NK-92 (cell line): ENCODE data around the gene PDE2A.

ENCODE experiments used
- DNase-seq: peaks from one replicate; lab custom pipeline; 2025; ENCODE audit not compliant: unreplicated experiment; lab: John Stamatoyannopoulos, UW

Gene PDE2A

DNA sequence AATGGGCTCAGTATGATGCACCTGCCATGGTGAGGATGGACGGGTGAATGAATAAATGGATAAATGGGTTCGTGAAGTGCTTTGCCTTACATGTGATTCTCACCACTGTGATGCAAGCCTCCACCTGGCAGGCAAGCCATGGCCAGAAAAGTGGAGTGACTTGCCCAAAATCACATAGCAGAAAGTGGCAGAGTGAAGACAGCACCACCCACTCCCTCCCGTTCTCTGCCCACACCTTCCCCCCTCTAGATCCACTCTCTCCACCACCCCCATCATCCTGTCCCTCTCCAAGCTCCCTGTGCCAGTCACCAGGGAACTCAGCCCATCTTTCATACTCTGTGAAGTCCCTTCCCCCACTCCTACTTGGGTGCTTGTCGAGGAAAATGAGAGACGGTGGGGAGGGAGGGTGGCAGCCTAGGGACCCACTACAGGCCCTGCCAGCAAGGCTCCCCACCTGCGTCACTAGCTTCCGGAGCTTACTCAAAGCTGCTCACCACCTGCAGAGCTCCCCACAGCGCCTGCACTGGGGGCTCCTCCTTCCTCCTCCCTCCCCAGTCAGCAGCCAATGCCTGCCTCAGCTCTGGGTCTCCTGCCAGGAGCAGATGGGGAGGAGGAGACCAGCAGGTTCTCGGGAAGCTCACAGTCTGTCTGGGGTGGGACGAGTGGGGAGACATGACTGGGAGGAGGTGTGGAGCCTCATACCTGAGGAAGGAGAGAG lies 82.3 kb downstream of the PDE2A start:
- DNase-seq = no peak

DNA sequence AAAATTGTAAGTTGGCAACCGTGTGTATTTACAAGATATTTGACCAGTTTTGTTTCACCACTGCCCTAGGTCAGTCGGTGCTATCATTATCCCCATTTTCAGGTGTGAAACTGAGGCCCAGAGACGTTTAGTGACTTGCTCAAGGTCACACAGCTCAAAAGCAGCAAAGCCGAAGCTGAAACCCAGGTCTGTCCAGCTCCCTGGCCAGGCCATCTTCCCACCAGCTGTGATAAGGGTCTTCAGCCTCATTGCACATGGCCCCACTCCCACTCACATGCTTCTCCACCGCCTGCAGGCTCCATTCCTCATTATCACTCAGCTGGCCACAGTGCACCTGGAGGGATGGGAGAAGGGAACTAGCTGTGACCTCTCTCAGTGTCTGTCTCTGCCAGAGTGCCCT lies 83.2 kb downstream of the PDE2A start:
- no peak for DNase-seq

DNA sequence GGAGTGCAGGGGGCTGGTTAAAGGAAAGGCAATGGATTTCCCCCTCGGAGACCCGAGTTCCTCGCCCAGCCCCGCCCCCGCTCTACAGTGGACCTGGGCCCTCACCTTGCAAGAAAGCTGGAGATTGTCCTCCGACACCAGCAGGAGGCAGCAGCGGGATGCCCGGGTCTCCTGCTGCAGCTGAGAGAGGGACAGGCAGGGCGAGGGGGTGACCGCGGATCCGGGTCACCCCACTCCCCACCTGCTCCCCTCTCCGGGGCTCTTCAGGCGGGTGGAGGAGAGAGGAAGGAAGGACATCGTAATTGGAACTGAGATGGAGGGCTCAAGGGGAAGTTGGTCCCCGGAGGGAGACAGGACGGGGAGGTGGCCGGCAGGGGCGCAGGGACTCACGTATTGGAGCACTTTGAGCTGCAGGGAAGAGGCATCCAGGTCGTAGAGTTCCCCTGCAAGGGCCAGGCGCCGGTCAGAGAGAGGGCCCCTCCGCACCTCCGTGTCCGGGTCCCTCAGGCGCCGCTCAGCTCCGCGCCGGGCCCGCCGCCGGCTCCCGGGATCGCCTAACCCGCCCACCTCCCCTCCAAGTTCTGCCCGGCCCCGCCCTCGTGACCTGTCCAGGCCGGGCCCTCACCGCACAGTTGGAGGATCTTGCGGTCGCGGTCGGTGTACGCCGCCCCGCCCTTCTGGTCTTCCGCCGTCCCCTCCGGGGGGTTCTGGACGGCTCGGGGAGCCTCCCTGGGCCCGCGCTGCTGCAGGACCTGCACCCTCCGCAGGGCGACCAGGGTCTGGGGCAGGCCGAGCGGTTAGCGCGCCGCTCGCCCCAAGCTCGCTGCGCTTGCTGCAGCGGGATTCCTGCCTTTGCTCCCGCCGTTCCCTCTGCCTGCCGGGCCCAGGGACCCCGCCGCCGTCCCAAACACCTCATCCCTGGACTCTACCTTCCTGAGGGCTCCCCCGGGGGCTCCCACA lies 84.1 kb downstream of the PDE2A start:
- no peak for DNase-seq

DNA sequence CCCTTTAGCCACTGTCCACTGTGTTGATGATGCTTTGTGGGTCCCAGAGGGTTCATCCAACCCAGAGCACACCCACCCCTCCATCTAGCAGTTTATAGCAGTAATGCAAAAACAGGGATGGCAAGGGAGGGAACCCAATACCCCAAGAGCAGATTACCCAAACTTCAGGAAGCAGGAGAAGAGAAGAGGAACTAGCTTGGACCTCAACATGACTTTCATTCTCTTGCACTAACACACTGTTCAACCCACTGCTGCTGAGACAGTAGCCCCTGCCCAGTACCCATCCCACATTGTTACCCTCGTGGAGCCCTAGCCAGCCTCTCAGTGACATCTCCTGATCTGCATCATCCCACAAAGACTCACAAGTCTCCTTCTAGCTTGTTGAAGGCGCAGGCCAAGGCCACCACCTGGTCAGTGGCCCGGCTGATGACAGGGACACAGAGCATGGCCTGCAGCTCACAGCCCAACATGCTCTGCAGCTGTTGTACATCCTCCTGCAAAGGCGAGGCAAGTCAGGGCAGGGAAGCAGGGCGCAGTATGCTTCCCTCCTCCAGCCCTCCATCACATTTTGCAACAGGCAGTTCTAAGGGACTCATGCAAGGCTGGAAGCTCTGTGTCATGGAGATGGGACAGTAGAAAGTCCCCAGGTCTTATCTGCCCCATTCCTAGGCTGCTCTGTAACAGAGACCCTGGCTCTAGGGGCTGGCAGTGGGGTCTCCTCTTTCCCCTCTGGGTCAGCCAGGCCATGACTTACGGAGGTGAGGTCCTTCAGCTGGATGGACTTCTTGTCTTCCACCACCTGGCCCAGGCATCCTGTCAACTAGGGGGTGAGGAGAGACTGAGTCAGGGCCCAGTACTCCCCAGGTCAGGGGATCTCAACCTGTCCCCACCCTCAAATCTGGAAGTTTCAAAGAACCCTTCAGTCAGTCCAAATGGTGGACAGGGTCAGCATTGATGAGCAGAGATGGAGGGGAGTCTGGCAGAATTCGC lies 85.5 kb downstream of the PDE2A start:
- no peak for DNase-seq

DNA sequence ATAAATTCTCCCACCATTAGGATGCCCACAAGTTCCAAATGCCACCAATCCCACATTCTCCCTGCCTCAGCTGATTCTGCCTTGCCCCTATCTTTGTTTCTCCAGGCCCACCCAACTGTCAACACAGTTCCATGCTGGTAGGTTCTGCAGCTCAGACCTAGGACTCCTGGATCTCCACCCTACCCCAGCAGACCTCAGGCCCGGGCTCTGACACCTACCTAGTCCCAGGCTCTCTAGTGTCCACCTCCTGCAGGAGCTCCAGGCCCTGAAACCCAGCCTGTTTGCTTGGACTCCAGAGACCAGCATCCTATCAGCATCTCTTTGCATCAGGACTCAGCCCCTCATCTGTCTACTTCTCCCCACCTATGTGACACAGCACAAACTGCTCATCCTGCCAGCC lies 86.5 kb downstream of the PDE2A start:
- no peak for DNase-seq

DNA sequence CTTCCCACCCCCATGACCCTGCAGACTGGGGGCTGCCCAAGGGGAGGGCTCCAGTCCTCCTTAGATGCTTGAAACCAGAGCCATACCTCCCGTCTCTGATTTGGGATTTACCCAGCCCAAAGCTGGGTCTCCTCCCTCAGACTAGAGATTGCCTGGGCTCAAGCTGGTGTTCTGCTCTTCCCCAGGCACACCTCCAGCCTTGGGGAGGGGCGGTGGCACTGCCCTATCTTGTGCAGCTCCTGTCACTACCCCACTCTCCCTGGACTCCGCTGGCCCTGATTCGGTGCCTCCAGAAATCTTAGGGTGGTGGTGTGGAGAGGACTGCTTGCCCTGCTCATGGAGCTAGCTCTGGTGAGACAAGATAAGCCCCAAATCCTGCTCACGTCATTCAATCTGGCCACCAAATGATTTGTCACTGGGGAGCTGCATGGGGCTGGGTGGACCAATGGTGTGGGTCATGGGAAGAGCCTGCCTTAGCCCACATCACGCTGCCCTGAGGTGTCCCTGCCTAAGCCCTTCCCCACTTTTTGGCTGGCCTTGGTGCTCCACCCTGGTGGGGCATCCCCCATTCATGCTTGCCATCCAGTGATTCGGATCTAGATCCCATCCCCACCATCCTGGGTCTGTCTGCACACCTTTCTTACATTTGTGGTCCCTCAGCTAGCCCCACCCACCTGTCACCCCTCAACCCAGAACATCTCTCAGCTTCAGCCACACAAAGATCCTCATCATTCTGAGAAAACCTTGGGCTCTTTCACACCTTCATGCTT lies 87.7 kb downstream of the PDE2A start:
- DNase-seq = no peak

DNA sequence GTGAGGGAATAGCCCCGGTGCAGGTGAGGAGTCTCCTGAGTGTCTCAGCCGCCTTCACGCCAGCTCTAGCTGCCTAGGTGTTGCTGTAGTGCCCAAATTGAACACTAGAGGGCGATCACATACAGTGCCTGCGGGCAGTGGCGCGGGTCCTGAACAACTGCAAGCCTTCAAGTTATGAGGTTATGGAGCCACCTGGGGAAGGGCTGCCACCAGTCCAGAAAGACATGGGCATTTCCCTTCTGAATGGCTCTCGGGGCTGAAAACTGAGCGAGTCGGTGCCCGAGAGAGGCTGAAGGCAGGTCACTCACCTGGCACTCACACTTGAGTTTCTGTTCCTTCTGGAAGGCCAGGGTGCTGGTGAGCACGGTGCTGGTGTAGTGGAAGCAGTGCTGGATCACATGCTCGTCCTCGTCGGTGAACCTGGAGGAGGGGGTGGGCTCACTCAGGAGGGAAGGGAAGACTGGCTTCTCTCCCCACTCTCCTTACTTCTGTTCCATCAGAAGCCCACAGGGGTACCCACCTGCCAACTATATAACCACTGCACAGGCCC lies 88.4 kb downstream of the PDE2A start:
- DNase-seq = no peak

DNA sequence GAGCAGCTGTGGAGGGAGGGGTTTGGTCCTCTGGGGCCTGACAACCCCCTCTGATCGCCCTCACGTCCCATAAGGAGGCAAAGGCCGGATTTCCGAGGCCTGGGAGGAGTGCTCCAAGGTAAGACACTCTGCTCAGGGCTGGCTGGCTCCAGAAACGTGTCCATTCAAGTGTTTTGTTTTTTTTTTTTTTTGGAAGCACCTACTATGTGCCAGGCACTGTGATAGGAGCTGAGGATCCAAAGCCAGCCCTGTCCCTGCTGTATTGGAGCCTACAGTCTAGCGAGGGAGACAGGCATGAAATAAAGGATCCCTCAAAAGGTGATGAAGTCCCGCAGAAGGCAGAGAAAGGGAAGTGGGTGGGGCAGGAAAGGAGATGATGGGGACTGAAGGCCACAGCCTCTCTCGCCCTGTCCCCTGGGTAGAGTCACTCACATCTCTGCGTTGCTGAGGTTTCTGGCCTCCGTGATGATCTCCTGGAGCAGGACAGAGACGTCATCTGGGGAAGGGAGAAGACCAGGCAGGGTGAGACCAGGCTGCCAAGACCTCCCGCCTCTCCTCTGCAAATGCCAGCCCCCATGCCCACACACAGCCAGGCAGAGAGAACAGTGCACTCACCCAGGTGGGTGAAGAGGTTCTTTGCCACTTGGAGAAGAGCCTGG lies 89.2 kb downstream of the PDE2A start:
- no peak for DNase-seq

DNA sequence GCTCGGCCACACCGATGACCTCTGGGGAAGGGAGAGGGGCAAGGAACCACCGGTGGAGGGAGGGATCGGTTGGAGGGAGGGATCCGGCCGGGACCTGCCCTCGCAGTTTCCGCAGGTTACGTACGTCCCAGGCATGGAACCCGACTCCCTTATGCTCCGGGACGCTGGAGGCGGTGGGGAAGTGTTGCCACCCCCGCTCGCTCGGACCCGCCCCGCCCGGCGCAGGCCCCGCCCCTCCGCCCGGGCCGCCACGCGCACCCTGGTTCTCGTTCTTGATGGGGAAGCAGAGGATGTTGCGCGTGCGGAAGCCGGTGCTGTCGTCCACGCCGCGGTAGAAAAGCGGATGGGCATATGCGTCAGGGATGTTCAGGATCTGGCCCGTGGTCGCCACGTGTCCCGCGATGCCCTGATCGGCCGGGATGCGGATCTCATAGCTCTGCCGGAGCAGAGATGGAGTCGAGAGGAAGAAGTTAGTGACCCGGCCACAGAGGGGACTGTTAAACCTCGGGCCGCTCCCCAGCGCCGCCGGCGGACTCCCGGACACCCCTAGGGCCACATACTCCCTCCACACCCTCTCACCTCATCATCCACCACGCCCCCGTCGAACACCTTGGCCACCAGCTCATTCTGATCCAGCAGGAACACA lies 89.8 kb downstream of the PDE2A start:
- DNase-seq = no peak

DNA sequence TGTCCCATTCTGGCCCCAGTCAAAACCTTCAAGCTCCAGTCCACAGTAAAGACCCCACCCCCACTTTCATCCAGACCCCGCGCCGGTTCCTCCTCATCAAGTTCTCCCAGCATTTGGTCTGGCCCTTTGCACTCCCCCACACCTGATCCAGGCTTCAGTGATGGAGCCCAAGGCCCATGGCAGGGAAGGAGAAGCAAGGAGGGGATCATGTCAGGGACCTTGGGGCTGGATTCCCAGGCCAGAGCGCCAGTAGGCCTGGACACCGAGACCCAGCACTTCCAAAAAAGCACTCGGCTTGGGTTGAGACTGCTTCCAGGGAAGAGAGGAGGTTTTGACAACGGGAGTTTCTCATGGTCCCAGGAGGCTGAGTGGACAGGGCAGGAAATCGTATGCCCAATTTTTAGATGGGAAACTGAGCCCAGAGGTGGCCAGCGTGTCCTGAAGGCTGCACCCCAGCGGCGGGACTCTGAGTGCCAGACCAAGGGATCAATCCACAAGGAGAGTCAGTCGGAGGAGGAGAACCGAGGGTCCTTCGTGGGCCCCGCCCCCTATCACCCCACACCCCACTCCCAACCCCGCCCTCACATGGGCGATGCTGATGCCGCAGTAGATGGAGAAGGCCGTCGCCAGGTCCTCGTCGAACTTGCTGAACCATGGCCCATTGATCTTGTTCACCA lies 90.5 kb downstream of the PDE2A start:
- DNase-seq = no peak

DNA sequence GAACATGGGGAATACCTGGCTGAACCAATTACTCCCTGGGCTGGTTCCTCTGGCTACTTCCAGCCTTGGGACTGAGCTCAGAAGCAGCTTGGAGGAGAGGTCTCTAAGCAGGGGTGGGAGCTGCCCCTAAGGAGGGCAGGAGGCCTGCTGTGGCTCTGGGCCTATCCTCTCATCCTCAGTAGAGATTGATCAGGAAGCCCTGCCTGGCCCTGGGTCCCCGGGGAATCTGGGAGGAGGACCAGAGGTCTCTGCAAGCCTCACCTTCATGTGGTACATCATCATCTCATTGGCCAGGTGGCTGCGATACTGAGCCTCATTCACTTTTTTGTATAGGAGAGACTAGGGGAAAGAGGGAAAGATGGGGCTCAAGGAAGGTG lies 91.1 kb downstream of the PDE2A start:
- DNase-seq = no peak

DNA sequence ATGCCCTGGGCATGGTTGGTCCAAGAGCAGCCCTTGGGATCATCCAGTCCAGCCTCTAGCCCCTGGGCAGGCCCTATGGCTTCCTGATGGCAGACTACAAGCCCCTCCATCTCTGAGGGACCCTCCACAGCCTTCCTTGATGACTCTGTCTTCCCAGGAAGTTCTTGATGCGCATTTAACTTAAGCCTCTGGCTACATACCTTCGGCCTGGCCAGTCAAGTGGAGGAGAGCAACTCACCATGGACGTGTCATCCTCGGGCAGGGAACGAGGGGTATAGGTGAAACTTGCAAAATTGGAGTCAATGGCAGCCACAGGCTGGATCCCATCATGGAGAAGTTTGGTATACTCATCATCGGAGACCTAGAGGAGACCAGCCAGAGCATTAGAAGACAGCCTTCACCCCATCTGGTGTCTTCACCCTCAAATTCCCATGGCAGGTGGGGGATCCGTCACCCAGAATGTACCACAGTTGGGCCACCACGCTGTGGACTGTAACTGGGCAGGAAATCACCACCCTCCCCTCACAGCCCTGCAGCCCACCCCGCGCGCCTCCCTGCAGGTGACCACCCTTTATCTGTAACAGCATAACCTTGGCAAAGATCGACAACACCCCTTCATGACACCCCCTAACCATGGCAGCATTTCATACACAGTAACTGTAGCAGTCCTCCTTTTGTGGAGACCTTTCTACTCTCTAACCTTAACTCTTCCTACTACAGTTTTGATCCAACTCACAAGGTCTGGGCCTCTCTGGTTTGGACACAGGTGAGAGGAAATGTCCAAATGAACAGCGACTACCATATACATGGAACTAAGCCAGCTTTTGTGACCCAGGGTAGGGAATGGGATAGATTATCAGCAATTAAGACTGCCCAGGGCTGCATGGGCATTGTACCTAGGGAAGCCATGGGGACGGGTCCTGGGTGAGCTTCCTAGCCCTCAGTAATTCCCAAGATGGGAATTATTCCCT lies 91.7 kb downstream of the PDE2A start:
- DNase-seq = no peak

DNA sequence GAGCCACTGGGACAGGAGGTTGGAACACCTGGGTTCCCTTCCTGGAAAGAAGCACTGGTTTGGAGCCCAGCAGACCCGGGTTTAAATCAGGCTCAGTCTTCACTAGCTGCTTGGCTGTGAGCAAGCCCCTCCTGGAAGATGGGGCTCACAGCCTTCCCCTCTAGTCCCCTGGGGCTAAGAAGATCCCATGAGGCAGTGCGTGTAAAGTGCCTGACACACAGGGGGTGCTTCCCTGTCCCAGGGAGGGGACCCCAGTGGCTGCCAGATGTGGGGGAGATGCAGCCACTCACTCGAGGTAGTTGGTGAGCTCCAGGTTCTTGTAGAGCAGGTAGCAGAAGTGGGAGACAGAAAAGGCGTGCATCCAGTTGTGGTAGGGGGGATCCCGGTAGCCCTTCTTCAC lies 93.2 kb downstream of the PDE2A start:
- DNase-seq = no peak

DNA sequence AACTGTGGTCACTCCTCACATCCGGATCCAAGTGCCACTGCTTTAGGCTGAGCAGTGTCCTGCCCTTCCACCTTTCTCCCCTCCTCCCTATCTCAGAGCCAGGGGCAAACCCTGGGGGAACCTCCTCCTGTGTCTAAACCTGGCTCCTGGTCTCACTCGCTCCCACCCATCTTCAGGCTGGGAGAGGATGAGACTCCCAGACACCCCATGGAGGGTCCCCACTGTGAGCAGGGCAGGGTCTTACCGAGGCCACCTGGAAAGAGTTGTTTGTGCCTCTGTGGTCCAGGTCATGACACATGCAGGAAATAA lies 93.6 kb downstream of the PDE2A start:
- DNase-seq = no peak

DNA sequence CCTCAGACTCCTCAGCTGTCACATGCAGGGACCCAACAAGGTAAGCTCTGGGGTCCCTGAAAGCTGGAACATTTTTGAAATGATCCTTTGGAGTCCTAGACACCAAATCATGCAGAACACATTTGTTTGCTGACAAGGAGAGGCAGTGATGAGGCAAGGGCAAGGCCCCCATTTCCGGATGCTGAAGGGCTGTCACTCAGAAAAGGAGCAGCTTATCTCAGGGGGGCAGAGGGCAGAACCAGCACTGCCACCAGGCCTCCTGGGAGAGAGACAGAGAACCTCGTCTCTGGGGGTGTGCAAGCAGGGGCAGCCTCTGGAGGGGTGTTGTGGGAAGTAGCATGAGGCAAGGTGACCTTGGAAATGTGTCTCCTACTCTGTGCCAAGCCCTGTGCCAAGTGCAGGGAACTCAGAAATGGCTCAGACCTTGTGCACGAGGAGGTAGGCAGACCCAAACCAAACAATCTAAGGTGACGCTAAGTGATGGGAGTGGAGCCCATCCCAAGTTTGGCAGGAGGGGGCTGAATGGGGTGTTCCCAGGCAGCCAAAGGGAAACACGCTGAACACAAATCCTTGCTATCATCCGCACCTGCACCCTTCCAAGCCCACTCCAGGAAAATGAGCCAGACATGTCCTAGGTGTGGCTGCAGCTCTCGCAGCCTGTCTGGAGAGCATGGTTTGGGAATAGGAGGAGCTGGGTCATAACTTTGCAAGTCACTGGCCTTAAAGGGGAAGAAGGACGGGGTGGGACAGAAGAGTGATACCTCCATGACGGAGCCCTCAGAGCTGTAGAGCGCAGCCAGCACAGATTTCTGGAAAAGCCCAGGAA lies 94.2 kb downstream of the PDE2A start:
- no peak for DNase-seq

DNA sequence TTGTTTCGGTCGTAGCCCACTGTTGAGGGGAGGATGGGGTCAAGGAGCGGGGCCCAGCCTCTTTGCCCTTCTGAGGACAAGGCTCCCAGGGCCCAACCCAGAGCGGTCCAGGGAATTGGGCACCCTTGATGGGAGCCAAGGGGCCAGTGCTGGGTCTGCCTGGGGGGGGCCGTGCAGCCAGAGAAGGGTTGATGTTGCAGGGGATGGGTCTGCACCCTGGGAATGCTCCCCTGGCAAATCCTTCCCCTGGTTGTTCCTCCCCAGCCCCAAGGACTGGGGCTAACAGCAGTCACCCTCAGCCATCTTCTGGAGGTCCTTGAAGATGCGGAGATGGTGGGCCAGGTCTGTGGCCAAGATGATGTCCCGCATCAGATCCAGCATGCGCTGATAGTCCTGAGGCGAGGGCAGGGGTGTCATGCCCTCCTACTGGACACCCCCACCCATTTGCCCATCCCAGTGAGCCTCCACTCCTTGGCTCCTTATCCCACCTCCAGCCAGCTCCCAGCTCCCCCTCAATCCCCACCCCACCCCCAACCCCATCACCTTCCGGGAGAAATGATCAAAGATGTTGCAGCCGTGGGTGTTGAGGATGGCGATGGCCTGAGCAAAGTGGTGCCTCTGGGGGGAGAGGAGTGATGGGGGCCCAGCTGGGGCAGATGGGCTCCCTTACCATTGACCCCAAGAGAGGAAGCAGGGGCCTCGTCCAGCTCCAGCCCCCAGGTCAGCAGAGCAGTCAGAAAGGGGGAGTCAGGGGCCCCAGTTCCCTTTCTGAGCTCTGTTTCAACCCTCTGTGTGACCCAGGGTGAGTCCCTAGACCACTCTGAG lies 95.0 kb downstream of the PDE2A start:
- no peak for DNase-seq
